SU-DHL-6 (cell line): Measurements from ENCODE around the gene CBY2.
"Not testable (repeated sequence)": the region's sequence is repeated elsewhere in the genome, so short reads cannot be mapped to it uniquely, and the experiment has no call there.

Experiments used
- CTCF ChIP-seq: fragments of 200-600 bp; sonication (generic); IDR thresholded peaks from one replicate; pipeline ENCODE4 v1.5.1; 2017; ENCODE audit warnings: antibody characterized with exemption, mild to moderate bottlenecking, low read length, moderate library complexity; ENCODE audit not compliant: insufficient read depth, poor library complexity, severe bottlenecking
- EZH2phosphoT487 ChIP-seq: fragments of 200-600 bp; sonication (generic), shearing (Covaris generic); conservative IDR thresholded peaks from 2 replicates; pipeline ENCODE4 v1.6.1; 2018; ENCODE audit warnings: mild to moderate bottlenecking, antibody characterized with exemption, low read length, moderate library complexity, mixed read lengths

GRCh38 chr13:45660458-45660857, 41.7 kb upstream of the CBY2 start:
- TF ChIP-seq CTCF, EZH2phosphoT487: not testable (repeated sequence)
